ENCODE measurements around the gene UBE2R2.
"Not testable (repeated sequence)": the region's sequence is repeated elsewhere in the genome, so short reads cannot be mapped to it uniquely, and the experiment has no call there.

UBE2R2 gene

DNA sequence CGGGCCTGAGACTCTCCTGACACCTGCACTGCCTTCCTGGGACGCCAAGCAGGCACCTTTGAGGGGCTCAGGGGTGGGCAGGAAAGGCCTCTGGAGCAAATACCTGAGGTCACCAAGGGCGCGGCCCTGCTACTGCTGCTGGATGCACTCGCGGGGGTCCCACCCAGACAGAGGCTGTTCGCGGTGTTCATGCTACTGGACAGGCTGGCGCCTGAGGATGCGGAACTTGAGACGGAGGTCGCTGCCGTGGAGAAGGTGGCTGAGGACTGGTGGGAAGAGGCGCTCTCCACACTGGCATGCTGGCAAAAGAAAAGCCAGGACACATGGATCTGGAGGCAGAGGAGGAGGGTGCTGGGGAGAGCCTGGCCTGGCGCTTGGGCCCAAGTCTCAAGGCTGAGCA is 110.7 kb downstream of the UBE2R2 start:
- DNase-seq (ENCODE audit: low read depth, low spot score), result no peak

- no peak for DNase-seq (ENCODE audit: low read depth, low spot score)
Measured at GRCh38 chr9:33931326-33931725, 114.4 kb downstream of the UBE2R2 start.

DNA sequence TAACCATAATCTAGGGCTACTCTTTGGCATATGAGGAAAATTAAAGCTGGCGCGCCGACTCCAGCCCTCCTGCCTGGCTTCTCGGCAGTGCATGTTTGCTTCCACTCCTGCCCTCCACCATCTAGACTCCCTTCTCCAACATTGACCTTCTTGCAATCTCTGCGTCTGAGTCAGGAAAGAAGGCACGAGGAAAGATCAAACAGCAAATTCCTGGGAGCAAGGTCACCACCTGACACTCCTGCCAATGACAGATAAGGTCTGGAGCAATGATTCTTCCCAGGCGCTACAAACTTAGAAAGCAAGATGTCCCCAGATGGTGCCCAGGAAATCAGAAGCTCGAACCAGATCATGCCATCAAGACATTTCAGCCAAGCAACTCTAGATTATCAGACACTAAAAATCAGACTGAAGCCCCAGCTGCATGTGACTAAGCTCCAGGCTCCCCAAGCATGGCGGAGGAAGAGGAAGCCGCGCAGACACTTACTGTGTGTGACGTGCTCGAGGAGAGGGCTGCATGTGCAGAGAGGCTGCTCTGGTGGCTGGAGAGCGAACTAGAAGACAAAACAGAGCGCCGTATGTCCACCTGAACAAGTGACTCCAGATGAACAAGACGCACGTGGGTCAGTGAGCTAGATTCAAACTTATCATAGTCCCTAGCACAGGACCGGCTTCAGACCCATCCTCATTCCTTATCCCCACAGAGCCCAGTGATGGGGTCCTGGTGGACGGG is 115.3 kb downstream of the UBE2R2 start:
- no peak for DNase-seq (ENCODE audit: low read depth, low spot score)

DNA sequence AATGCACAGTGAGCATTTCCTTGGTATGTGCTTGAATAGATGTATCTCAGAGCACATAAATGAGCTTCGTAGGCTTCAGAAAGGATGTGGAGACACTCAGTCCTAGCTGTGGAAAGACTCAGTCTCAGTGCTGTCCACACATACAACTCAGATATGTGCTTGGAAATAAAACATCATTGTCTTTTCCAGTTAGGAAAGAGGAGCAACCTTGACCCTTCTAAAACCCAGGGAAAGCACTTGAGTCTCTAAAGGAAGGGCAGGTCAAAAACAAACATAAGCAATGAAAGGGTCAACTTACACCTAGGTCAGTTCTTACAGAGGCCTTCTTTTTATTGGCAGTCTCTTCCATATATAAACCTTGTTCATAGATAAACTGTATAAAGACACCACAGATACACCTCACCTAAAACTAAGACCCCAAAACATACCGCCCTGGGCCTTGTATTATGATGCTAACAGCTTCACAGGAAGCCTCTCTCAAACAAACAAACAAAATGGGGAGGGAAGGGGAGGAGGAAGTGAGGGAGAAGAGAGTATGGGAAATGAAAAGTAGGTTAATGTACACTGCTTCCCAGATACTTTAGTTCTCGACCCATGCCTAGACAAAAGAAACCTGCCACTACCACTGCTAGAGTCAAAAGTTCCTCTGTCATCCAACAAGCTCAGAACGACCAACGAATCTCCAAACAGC is 117.4 kb downstream of the UBE2R2 start:
- no peak for DNase-seq (ENCODE audit: low read depth, low spot score)

DNA sequence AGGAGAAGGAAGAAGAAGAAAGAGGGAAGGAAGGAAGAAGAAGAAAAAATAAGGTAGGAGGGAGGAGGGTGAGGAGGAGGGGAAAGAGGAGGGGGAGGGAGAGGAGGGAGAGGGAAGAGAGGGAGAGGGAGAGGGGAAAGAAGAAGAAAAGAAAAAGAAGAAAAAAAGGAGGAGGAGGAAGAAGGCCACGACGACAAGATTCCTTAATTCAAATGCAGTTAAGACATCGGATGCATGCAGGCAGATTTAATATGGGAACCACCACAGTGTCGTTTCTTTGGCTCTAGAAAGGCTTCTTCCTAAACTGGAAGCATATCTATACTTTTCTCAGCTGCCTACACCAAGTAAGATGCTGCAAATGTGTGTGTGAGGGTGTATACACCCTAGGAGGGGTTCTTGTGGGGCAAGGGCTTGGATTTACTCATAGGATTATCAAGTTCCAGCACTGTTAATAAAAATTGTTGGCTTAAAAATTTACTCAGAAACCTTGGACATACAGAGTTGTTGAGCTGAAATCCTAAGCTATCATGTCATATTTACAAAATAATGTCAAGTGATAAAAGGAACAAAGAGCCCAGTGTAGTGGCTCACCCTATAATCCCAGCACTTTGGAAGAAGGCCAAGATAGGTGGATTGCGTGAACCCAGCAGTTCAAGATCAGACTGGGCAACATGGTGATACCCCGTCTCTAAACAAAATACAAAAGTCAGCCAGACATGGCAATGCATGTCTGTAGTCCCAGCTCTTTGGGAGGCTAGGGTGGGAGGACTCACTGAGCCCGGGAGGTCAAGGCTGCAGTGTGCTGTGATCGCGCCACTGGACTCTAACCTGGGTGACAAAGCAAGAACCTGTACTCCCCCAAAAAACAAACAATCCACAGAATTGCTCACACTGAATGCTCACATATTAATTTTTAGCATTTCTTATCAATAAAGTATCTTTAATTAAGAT is 123.2 kb downstream of the UBE2R2 start:
- DNase-seq (ENCODE audit: low read depth, low spot score), result no peak

DNA sequence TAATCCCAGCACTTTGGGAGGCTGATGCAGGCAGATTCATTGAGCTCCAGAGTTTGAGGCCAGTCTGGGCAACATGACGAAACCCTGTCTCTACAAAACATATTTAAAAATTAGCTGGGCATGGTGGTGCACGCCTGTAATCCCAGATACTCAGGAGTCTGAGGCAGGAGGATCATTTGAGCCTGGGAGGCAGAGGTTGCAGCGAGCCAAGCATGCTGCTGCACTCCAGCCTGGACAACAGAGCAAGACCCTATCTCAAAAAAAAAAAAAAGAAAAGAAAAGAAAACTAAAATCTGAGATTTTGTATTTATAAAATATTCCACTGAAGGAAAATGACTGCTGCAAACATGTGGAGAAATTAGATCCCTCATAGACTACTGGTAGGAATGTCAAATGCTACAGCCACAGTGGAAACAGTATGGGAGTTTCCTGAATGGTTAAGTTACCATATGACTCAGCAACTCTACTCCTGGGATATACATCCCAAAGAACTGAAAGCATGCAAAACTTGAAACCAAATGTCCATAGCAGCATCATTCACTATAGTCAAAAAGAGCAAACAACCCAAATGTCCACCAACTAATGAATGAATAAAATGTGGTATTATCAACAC is 125.6 kb downstream of the UBE2R2 start:
- DNase-seq (ENCODE audit: low read depth, low spot score), result no peak

DNA sequence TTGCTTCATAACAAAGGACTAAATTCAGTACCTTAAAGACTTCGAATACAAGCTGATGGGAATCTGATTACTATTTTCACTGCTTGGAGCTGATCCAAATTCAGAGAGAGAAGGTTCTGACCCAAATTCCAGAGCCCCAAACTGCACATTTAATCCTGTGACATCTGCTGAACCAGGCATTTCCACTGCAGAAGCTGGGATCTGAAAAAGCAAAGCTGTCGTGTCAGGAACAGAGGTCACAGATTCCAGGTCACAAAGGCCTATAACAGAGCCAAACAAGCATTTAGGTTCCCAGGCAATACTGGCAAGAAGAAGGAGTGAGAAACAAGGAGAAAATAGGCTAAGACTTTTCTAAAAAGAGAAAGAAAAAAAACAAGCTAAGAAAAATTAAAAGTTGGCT is 126.4 kb downstream of the UBE2R2 start:
- DNase-seq (ENCODE audit: low read depth, low spot score), result no peak

- no peak for DNase-seq (ENCODE audit: low read depth, low spot score)
Measured at GRCh38 chr9:33946779-33947535, 130.0 kb downstream of the UBE2R2 start.

DNA sequence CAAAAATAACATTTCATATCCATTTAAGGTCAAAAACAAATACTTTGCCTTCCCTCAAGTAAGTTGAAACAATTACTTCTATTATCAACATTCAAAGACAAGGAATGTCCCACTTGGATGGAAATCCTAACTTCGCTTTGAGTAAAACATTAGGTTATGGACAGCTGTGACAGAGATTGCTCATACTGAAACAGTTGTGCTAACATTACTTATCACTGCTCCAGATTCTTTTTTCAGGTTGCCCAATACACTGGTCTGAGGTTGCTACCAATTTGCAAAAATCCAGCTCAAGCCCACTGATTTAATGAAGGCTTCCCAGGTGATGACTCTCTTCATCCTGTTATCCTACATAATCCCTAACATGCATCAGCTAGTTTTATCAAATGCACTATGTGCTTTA is 133.4 kb downstream of the UBE2R2 start:
- DNase-seq (ENCODE audit: low read depth, low spot score), result no peak

DNA sequence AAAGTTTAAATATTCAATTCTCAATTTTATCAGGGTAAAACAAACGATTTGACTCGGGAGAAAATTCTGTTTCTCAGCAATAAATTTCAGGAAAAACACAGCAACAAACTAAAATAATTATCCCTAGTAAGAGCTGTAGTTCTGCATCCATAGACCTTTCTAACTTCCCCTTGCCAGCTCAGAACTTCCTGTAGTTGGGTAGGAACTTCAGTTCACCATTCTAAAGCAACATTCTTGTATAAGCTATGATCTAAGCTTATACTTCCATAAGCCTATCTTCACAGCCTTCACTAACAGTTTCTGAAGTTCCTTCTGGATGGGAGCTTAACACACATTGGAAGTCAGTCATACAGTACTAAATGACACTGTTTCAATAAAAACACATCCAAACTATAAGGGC is 135.1 kb downstream of the UBE2R2 start:
- no peak for DNase-seq (ENCODE audit: low read depth, low spot score)

DNA sequence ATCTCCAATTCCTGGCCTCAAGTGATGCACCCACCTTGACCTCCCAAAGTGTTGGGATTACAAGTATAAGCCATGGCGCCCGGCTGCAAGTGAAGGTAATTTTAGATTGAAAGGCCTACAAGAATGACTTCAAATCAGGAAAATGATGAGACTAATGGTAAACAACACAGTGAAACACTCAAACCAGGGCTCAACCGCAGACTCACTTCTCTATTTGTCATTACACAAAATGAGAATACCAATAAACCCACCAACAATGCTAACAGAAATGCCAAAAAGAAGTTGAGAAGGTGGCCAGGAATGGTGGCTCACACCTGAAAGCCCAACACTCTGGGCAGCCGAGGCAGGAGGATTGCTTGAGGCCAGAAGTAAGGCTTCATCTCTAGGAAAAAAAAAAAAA is 139.6 kb downstream of the UBE2R2 start:
- DNase-seq (ENCODE audit: low read depth, low spot score), result no peak

DNA sequence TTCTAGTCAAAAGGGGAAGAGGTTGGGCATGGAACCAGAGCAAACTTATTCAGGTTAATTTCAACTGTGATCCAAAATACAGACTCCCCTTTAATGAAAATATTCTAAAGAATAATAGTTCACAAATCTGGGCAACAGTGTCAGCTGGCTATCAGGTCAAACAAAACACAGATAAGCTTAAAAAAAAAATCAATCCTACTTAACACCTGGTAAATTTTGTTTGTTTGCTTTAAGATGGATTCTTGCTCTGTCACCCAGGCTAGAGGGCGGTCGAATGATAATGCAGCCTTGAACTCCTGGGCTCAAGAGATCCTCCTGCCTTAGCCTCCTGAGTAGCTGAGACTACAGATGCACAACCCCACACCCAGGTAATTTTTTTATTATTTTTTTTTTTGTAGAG is 142.8 kb downstream of the UBE2R2 start:
- no peak for DNase-seq (ENCODE audit: low read depth, low spot score)

DNA sequence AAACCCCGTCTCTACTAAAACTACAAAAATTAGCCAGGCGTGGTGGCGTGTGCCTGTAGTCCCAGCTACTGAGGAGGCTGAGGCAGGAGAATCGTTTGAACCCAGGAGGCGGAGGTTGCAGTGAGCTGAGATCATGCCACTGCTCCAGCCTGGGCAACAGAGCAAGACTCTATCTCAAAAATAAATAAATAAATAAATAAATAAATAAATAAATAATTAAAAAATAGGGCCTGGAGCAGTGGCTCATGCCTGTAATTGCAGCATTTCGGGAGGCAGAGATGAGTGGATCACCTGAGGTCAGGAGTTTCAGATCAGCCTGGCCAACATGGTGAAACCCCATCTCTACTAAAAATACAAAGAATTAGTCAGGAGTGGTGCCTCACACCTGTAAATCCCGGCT is 145.5 kb downstream of the UBE2R2 start:
- not testable (repeated sequence) for DNase-seq (ENCODE audit: low read depth, low spot score)

DNA sequence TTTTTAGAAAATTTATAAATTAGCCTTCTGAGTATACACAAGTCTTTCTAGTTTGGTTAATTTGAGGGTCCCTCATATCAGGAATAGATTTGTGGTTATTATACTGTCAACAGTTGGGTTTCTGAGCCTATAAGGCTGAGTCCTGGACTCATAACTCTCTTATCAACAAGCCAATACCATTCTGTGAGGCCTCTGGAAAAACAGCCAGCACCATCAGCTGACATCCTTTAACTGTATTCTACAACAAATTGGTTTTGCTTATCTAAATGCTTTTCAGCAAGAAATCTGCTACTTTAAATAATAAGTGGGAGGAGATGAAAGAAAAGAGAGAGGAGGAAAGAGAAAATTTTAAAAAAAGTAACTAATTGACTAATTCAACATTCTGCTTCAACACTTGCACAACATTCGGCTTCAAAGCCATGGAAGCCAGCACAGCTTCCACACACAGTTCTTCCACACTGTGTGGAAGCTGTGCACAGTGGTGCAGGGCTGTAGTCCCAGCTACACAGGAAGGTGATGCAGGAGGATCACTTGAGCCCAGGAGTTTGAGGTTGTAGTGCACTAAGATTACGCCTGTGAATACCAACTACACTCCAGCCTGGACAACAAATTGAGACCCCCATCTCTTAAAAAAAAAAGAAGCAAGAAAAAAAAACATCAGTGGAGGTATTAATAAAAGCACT is 147.3 kb downstream of the UBE2R2 start:
- DNase-seq (ENCODE audit: low read depth, low spot score), result no peak

Measured in iPS DF 19.7 (cell line).